ENCODE data around the gene MACROD2.

DNA sequence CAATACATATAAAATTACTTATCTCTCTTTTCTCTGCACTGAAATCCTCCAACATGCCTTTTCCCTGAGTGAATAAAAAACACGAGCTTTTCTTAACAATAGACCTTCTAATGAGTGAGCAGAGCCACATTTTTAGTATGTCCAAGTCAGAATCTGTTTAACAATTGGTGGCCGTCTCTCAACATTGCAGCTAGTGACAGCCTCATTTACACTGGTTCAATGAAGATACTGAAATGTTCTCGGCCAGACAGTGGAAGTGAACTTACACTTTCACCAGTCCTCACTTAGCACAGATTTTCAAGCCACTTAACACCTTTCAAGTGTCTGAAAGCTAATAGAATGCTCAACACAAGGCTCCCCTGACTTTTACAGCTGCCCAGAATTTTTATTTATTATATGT, 1810.8 kb downstream of the MACROD2 start:
- TF ChIP-seq CTCF (IDR thresholded peaks at IDR 0.05; ENCODE audit: insufficient read depth, low read depth, low read length) (no peak), EZH2 (IDR thresholded peaks at IDR 0.05; ENCODE audit: insufficient read depth, low read length) (no peak)
